A673 (cell line): ENCODE measurements around the gene ALPI. TPM values are rescaled to one million over a fixed set of nuclear protein-coding genes. Genes with fewer than 3 reads are reported as not detected.
"Not testable (repeated sequence)": the region's sequence is repeated elsewhere in the genome, so short reads cannot be mapped to it uniquely, and the experiment has no call there.

Source experiments
- BruUV-seq: library from RNA; stranded (reverse); fragments of 400-500 nt; replicated peaks from 2 replicates; lab custom pipeline; 2021; lab: Mats Ljungman, UMichigan
- CTCF ChIA-PET: fragments of 300-600 bp; sonication (Branson Sonifier 250); formaldehyde crosslinking; loops from one replicate; lab custom pipeline; 2022; ENCODE audit warnings: antibody characterized with exemption; lab: Charles Lee
- POLR2A ChIA-PET: fragments of 300-600 bp; sonication (Branson Sonifier 250); formaldehyde crosslinking; loops from one replicate; lab custom pipeline; 2022; ENCODE audit warnings: antibody characterized with exemption; ENCODE audit not compliant: low non-redundant PET; lab: Charles Lee
- DNase-seq: peaks from one replicate; pipeline ENCODE4 v3.0.0-alpha.2; 2015; ENCODE audit warnings: low spot score
- H3K27ac ChIP-seq: fragments of 200-600 bp; sonication (generic); 2 replicates; pipeline ENCODE4 v1.5.1; 2016; ENCODE audit warnings: mixed run types, low read depth, mild to moderate bottlenecking, mixed read lengths, antibody characterized with exemption, low read length; ENCODE audit not compliant: poor library complexity, severe bottlenecking
- H3K27me3 ChIP-seq: fragments of 200-600 bp; sonication (generic); replicated peaks from 2 replicates; pipeline ENCODE4 v1.6.1; 2017; ENCODE audit warnings: mixed run types, low read depth, mild to moderate bottlenecking, mixed read lengths, antibody characterized with exemption, low read length; ENCODE audit not compliant: insufficient read depth, poor library complexity
- H3K36me3 ChIP-seq: fragments of 200-600 bp; sonication (generic); 2 replicates; pipeline ENCODE4 v1.6.1; 2016; ENCODE audit warnings: mixed run types, mild to moderate bottlenecking, mixed read lengths, antibody characterized with exemption, low read length; ENCODE audit not compliant: insufficient read depth, poor library complexity, severe bottlenecking
- H3K4me1 ChIP-seq: fragments of 200-600 bp; sonication (generic); 2 replicates; pipeline ENCODE4 v1.6.1; 2017; ENCODE audit warnings: mixed run types, mild to moderate bottlenecking, mixed read lengths, antibody characterized with exemption, low read length; ENCODE audit not compliant: insufficient read depth, poor library complexity, severe bottlenecking
- H3K4me3 ChIP-seq: fragments of 200-600 bp; sonication (generic); 2 replicates; pipeline ENCODE4 v1.5.1; 2016; ENCODE audit warnings: low read depth, mixed run types, mild to moderate bottlenecking, mixed read lengths, low read length; ENCODE audit not compliant: poor library complexity, severe bottlenecking
- H3K9me3 ChIP-seq: fragments of 200-600 bp; sonication (generic); 2 replicates; pipeline ENCODE4 v1.6.1; 2016; ENCODE audit warnings: mixed run types, low read depth, mild to moderate bottlenecking, mixed read lengths, antibody characterized with exemption, low read length; ENCODE audit not compliant: poor library complexity, severe bottlenecking
- EZH2 ChIP-seq: fragments of 200-600 bp; sonication (generic); IDR thresholded peaks from 2 replicates; pipeline ENCODE4 v1.6.1; 2017; ENCODE audit warnings: borderline replicate concordance, low read depth, mild to moderate bottlenecking, mixed read lengths, antibody characterized with exemption, low read length; ENCODE audit not compliant: poor library complexity, severe bottlenecking
- intact Hi-C: fragments of 100-400 bp; cut with micrococcal nuclease; formaldehyde crosslinking; loops from one replicate; pipeline ENCODE4 v1.10.0; 2022; ENCODE audit not compliant: unreplicated experiment
- total RNA-seq: library from RNA; stranded (reverse); gene quantifications from 2 replicates; pipeline ENCODE4 v1.2.3, GENCODE V29; 2021
- TF ChIP-seq, protein P1 (sequence below): fragments of 300-800, 200-600 bp; sonication (generic); conservative IDR thresholded peaks from 2 replicates; pipeline ENCODE4 v1.5.1; 2017; ENCODE audit warnings: low read depth, mild to moderate bottlenecking, antibody characterized with exemption, low read length, moderate library complexity, mixed read lengths

Gene ALPI
- total RNA-seq, 1 experiment from 2014 or later: not detected

DNA sequence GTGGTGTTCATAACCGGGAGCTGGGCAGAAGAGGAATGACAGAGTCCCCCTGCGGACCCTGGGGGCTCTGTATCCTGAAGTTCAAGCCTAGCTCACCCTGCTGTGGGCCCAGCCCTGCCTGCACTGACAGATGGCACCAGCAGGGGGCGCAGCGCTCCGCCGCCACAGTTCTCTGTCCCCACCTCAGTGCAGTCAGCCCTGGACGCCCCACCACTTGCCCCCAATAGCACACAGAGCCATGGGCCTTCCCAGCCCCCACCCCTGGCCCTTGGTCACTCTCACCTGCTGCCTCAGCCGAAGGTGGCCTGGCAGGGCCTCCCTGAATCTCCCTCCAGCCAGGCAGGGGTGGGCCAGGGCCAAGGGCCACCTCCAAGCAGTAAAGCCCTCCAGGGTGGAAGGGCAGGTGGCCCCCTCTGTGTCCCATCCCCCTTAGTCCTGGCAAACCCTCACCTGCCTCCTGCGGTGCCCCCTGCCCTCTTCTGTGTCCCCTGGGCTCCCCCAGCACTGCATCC lies 9.6 kb upstream of the ALPI start:
- TF ChIP-seq, protein P1, sequence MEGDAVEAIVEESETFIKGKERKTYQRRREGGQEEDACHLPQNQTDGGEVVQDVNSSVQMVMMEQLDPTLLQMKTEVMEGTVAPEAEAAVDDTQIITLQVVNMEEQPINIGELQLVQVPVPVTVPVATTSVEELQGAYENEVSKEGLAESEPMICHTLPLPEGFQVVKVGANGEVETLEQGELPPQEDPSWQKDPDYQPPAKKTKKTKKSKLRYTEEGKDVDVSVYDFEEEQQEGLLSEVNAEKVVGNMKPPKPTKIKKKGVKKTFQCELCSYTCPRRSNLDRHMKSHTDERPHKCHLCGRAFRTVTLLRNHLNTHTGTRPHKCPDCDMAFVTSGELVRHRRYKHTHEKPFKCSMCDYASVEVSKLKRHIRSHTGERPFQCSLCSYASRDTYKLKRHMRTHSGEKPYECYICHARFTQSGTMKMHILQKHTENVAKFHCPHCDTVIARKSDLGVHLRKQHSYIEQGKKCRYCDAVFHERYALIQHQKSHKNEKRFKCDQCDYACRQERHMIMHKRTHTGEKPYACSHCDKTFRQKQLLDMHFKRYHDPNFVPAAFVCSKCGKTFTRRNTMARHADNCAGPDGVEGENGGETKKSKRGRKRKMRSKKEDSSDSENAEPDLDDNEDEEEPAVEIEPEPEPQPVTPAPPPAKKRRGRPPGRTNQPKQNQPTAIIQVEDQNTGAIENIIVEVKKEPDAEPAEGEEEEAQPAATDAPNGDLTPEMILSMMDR: 0 out of 2 replicates have a peak, but pooled peaks have one; percentile 38
- CTCF ChIA-PET: interaction anchor here (0.8 to 1.2 kb wide), 2 partner anchors 74 to 76 kb away, joined by 3 read pairs; partner anchors contain the start of gene PRSS56
- H3K4me3 ChIP-seq, intact Hi-C loops, POLR2A ChIA-PET, H3K9me3 ChIP-seq, H3K27ac ChIP-seq, H3K27me3 ChIP-seq, H3K4me1 ChIP-seq, H3K36me3 ChIP-seq, DNase-seq, BruUV-seq: not testable (repeated sequence)

DNA sequence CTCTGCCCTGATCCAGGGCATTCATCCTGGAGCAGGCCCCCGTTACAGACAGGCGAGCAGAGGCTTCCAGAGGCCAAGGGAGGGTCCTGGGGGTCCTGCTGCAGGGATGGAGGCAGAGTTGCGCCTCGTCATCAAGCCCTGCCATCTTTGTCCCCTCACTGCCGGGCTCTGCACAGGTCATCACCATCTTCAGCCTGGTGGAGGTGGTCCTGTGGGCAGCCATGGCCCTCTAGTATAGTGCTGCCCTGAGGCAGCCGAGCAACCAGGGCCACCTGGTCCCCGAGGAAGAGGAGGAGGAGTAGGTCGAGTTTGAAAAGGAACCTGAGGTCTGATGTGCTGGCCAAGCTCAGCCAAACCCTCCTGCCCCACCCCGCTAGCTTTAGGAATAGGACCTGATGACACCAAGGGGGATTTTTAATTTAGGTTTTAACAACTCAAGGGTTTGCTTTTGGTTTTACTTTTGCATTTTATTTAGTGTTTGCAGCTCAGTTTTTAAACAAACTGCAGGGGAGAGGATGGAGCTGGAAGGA lies 8.8 kb upstream of the ALPI start:
- H3K9me3 ChIP-seq: no peaks in the 10 kb centered on the region
- no peaks in the 10 kb centered on the region for H3K27me3 ChIP-seq
- DNase-seq: no peak
- H3K27ac ChIP-seq: no peak overlapping the region
- intact Hi-C loops: no loop called here
- BruUV-seq: no TSS peak
- POLR2A ChIA-PET: no interaction called here
- CTCF ChIA-PET: interaction anchor here (0.8 kb wide), 1 partner anchor 75 kb away, joined by 3 read pairs; no protein-coding TSS in a partner anchor
- no peak overlapping the region for H3K4me3 ChIP-seq
- no peaks in the 10 kb centered on the region for H3K36me3 ChIP-seq
- TF ChIP-seq, protein P1: no peak
- TF ChIP-seq EZH2: no peak
- no peaks in the 10 kb centered on the region for H3K4me1 ChIP-seq

DNA sequence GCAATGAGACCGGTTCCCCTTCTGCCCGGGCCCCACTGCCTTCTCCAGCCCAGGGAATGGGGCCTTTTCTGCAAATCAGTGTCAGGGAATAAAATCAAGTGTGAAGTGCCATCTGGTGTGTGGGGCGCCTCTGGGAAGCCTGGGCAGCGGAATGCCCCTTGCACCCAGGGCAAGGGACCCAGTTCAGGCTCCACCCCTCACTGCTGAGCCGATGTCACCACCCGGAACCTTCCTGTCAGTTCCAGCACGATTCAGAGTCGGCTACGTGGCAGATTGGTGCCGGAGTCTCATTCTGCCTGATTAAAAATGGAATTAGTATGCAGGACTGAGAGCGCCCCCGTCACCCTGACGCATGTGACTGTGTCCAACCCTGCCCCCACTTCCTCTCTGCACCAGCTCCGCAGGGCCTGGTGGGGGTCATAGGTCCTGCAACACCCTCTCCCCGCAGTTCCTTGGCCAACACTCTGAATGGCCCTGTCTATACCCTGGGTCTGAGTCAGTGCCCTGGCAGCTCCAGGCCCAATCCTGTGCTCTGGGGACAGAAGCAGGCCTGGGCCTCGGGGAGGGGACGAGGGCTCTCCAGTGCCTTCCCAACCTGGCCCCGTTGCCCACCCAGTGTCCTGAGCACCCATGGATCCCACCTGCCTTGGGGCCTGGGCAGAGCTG lies 8.2 kb upstream of the ALPI start:
- ChIA-PET CTCF (no interaction called here), POLR2A (no interaction called here)
- Histone ChIP-seq H3K9me3 (no peaks in the 10 kb centered on the region), H3K4me1 (no peaks in the 10 kb centered on the region), H3K27me3 (no peaks in the 10 kb centered on the region), H3K27ac (no peak overlapping the region), H3K36me3 (no peaks in the 10 kb centered on the region), H3K4me3 (no peak overlapping the region)
- intact Hi-C loops: no loop called here
- BruUV-seq: no TSS peak
- DNase-seq: no peak
- TF ChIP-seq EZH2: no peak
- TF ChIP-seq, protein P1: no peak
